ENCODE results near the gene ULK4.

Gene ULK4

GRCh38 chr3:41365973-41366372 is 595.9 kb downstream of the ULK4 start:
- TF ChIP-seq, protein P1, sequence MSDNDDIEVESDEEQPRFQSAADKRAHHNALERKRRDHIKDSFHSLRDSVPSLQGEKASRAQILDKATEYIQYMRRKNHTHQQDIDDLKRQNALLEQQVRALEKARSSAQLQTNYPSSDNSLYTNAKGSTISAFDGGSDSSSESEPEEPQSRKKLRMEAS (IDR thresholded peaks at IDR 0.05; ENCODE audit: low read depth, low read length), result no peak
- TF ChIP-seq MYC (IDR thresholded peaks at IDR 0.05; ENCODE audit: low read depth, low read length), result no peak
- TF ChIP-seq POLR2A (IDR thresholded peaks at IDR 0.05; ENCODE audit: extremely low read depth, insufficient read length), result no peak
- TF ChIP-seq, protein P2, sequence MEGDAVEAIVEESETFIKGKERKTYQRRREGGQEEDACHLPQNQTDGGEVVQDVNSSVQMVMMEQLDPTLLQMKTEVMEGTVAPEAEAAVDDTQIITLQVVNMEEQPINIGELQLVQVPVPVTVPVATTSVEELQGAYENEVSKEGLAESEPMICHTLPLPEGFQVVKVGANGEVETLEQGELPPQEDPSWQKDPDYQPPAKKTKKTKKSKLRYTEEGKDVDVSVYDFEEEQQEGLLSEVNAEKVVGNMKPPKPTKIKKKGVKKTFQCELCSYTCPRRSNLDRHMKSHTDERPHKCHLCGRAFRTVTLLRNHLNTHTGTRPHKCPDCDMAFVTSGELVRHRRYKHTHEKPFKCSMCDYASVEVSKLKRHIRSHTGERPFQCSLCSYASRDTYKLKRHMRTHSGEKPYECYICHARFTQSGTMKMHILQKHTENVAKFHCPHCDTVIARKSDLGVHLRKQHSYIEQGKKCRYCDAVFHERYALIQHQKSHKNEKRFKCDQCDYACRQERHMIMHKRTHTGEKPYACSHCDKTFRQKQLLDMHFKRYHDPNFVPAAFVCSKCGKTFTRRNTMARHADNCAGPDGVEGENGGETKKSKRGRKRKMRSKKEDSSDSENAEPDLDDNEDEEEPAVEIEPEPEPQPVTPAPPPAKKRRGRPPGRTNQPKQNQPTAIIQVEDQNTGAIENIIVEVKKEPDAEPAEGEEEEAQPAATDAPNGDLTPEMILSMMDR (IDR thresholded peaks at IDR 0.05; ENCODE audit: low read depth, low read length), result no peak
- no peak overlapping the region for H3K4me3 ChIP-seq (ENCODE audit: low read depth, low read length)
- DNase-seq (ENCODE audit: low read depth), result no peak

- no peak overlapping the region for H3K4me3 ChIP-seq (ENCODE audit: low read depth, low read length)
- no peak for DNase-seq (ENCODE audit: low read depth)
- no peak for TF ChIP-seq POLR2A (IDR thresholded peaks at IDR 0.05; ENCODE audit: extremely low read depth, insufficient read length)
- no peak for TF ChIP-seq MYC (IDR thresholded peaks at IDR 0.05; ENCODE audit: low read depth, low read length)
- TF ChIP-seq, protein P1 (IDR thresholded peaks at IDR 0.05; ENCODE audit: low read depth, low read length), result no peak
These were observed 597.2 kb downstream of the ULK4 start for GRCh38 chr3:41364736-41365135.

DNA sequence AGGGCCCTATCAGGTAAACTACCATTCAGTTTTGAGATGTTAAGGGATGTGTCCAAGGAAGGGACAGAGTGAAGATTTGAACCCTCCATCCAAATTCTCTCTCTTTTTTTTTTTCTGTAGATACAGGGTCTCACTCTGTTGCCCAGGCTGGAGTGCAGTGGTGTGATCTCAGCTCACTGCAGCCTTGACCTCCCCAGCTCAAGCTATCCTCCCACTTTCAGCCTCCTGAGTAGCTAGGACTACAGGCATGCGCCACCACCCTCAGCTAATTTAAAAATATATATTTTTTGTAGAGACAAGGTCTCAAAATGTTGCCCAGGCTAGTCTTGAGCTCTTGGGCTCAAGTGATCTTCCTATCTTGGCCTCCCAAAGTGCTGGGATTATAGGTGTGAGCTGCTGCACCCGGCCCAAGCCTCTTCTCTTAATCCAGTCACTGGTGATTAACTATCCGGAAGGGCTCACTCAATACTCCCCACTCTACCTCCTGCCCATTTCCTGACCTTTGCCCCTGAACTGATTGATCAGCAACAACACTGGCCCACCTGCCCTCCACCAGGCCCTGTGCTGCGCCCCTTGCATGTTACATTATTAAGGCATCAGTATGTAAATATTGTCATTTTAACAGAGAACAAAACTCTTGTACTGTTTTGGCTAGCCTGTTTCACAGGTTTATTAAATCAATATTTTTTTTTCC is 597.9 kb downstream of the ULK4 start:
- TF ChIP-seq POLR2A (IDR thresholded peaks at IDR 0.05; ENCODE audit: extremely low read depth, insufficient read length) (no peak), MYC (IDR thresholded peaks at IDR 0.05; ENCODE audit: low read depth, low read length) (no peak)
- TF ChIP-seq, protein P2 (IDR thresholded peaks at IDR 0.05; ENCODE audit: low read depth, low read length), result no peak
- TF ChIP-seq, protein P1 (IDR thresholded peaks at IDR 0.05; ENCODE audit: low read depth, low read length), result no peak
- H3K4me3 ChIP-seq (ENCODE audit: low read depth, low read length), result no peak overlapping the region
- no peak for DNase-seq (ENCODE audit: low read depth)

DNA sequence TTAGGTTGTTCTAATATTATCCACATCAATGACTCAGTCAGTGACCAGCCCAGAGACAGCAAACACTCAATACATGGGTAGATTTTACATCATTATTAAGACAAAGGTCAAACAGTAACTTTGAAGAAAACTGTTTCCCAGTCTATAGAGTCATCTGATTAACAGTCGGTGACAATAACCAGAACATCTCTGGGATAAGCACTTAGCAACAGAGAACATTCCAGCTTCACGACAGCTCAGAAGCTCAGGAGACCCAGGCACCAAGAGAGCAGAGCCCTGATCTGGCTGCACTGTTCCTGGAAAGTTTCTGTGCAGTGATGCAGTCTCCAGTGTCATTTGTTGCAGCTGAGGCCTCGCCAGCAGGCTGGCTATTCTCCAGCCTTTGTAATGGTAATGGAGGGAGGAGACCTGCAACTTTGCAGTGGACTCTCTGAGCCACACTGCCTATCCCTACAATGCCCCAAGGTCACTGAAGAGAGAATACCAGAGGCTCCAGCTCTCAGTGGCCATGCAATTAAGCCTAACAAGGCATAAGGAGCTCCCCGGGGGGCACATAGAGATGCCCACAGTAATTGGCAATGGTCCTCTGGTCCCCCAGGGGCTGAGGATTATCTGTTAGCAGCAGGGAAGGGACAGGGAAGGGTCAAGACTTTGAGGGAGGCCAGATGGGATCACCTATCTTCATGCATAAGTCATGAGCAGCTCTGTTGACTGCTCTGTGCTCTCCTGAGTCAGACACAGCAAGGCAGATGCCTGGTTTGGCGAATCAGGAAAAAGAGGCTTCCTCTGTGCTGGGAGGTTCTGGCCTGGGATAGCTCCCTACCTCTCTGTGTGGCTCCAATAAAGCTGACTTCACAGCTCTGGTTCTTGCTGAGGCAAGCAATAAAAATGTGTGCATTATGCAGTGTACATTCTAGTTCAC is 599.0 kb downstream of the ULK4 start:
- DNase-seq (ENCODE audit: low read depth), result no peak
- TF ChIP-seq, protein P1 (IDR thresholded peaks at IDR 0.05; ENCODE audit: low read depth, low read length), result no peak
- no peak for TF ChIP-seq MYC (IDR thresholded peaks at IDR 0.05; ENCODE audit: low read depth, low read length)
- TF ChIP-seq POLR2A (IDR thresholded peaks at IDR 0.05; ENCODE audit: extremely low read depth, insufficient read length), result no peak
- TF ChIP-seq, protein P2 (IDR thresholded peaks at IDR 0.05; ENCODE audit: low read depth, low read length), result no peak

GRCh38 chr3:41357271-41357670 is 604.6 kb downstream of the ULK4 start:
- TF ChIP-seq, protein P1 (IDR thresholded peaks at IDR 0.05; ENCODE audit: low read depth, low read length), result no peak
- TF ChIP-seq POLR2A (IDR thresholded peaks at IDR 0.05; ENCODE audit: extremely low read depth, insufficient read length) (no peak), MYC (IDR thresholded peaks at IDR 0.05; ENCODE audit: low read depth, low read length) (no peak)
- TF ChIP-seq, protein P2 (IDR thresholded peaks at IDR 0.05; ENCODE audit: low read depth, low read length), result no peak
- DNase-seq (ENCODE audit: low read depth), result no peak
- H3K4me3 ChIP-seq (ENCODE audit: low read depth, low read length), result no peak overlapping the region

More for the DNA sequence above, 599.0 kb downstream of the ULK4 start:
- no peak overlapping the region for H3K4me3 ChIP-seq (ENCODE audit: low read depth, low read length)

Data from NB4 (cell line).